Mesodermal cell (in vitro differentiated cells): ENCODE data around the gene CASP9.
"Not testable (repeated sequence)": the region's sequence is repeated elsewhere in the genome, so short reads cannot be mapped to it uniquely, and the experiment has no call there.

Source experiments
- H3K27ac ChIP-seq: 2 replicates; pipeline ENCODE4 v1.7.0; 2013; ENCODE audit warnings: mild to moderate bottlenecking, low read depth, low read length, moderate library complexity; ENCODE audit not compliant: severe bottlenecking
- H3K36me3 ChIP-seq: 2 replicates; pipeline ENCODE4 v1.7.1; 2013; ENCODE audit warnings: mild to moderate bottlenecking, low read length, moderate library complexity; ENCODE audit not compliant: control insufficient read depth, insufficient read depth
- H3K4me1 ChIP-seq: one replicate; pipeline ENCODE4 v1.7.1; 2013; ENCODE audit warnings: mild to moderate bottlenecking, low read length; ENCODE audit not compliant: insufficient read depth, control insufficient read depth, poor library complexity, severe bottlenecking
- H3K4me3 ChIP-seq: 2 replicates; pipeline ENCODE4 v1.7.0; 2013; ENCODE audit warnings: low read length, control low read depth, mild to moderate bottlenecking; ENCODE audit not compliant: insufficient read depth, poor library complexity, severe bottlenecking; ENCODE audit errors: extremely low read depth
- H3K9me3 ChIP-seq: 2 replicates; pipeline ENCODE4 v1.7.1; 2013; ENCODE audit warnings: mild to moderate bottlenecking, low read length, moderate library complexity; ENCODE audit not compliant: control insufficient read depth
- WGBS, 2 experiments: methylation state at CpG; one replicate each; pipeline ENCODE4 v1.1.5; 2013; ENCODE audit warnings: missing lambda C conversion rate in 2 of 2; ENCODE audit not compliant: insufficient coverage in 2 of 2; 5-methylcytosine and 5-hydroxymethylcytosine counted together

Gene CASP9

DNA sequence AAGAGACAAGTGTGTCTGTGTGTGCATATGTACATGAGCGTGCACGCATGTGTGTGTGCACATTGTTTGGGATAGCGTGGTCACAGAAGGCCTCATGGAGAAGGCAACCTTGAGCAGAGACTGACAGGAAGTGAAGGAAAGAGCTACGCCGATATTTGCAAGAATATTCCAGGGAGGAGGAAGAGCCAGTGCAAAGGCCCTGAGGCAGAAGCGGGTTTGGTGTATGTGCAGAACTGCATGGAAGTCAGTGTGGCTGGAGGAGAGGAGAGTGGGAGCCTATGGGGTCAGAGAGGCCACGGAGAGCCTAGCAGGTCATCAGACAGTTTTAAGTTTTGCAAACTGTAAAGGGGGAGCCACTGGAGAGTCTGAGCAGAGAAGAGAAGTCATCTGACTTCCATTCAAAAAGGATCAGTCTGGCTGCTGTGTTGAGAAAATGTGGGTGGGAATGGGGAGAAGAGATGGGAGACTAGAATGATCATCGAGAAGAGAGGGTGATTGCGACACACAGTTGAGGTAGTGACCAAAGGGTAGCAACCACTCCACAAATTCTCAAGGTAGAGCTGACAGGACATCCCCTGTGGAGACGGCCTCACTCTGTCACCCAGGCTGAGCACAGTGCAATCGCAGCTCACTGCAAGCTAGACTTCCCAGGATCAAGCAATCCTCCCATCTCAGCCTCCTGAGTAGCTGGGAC is 44.2 kb downstream of the CASP9 start:
- WGBS, 2 experiments: 90 to 91% methylated on average over 10 to 11 of the region's 11 CpGs
- H3K4me1 ChIP-seq: no peaks in the 10 kb centered on the region
- no peaks in the 10 kb centered on the region for H3K36me3 ChIP-seq
- H3K9me3 ChIP-seq: no peaks in the 10 kb centered on the region
- no peak overlapping the region for H3K27ac ChIP-seq
- H3K4me3 ChIP-seq: no peak overlapping the region

DNA sequence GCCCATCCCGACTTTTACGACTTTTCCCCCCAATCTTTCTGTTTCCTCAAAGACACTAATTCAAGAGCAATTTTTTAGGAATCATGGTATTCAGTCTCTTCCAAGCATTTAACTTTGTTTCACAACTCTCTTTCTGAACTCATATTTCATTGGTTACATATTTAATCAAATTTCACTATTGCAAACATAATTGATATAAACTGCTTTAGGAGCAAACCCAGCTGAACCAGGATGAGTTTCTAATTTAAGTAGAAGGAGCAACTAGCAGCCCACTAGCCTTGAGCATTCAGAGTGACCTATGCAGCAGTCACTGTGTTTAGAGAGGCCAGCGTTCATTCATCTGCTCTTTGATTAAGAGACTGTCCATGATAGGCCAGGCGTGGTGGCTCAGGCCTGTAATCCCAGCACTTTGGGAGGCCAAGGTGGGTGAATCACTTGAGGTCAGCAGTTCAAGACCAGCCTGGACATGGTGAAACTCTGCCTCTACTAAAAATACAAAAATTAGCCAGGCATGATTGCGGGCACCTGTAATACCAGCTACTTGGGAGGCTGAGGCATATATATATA is 46.3 kb downstream of the CASP9 start:
- H3K36me3 ChIP-seq: no peaks in the 10 kb centered on the region
- no peak overlapping the region for H3K27ac ChIP-seq
- no peaks in the 10 kb centered on the region for H3K4me1 ChIP-seq
- H3K9me3 ChIP-seq: no peaks in the 10 kb centered on the region
- H3K4me3 ChIP-seq: no peak overlapping the region
- WGBS, 2 experiments: 96% methylated on average over 3 to 4 of the region's 5 CpGs

DNA sequence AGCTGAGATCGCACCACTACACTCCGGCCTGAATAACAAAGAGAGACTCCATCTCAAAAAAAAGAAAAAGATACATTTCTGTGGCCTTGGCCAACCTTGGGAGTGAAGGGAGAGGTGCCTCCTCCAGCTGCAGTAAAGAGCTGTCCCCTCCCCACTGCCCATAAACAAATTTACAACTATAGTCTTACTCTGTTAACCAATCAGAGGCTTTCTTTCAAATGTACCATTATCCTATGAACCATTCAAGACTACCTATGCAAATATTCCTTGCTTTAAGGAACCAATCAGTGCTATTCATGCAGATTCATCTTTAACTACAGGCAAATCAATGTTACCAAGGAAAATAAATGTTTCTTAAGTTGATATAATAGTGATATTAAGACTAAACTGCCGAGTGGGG is 47.1 kb downstream of the CASP9 start:
- no peaks in the 10 kb centered on the region for H3K9me3 ChIP-seq
- no peaks in the 10 kb centered on the region for H3K4me1 ChIP-seq
- no peak overlapping the region for H3K27ac ChIP-seq
- H3K36me3 ChIP-seq: no peaks in the 10 kb centered on the region
- WGBS, 2 experiments: 83% methylated on average over 1 of the region's 3 CpGs; no CpG with 5 or more reads in 1 of the 2 experiments
- H3K4me3 ChIP-seq: no peak overlapping the region

DNA sequence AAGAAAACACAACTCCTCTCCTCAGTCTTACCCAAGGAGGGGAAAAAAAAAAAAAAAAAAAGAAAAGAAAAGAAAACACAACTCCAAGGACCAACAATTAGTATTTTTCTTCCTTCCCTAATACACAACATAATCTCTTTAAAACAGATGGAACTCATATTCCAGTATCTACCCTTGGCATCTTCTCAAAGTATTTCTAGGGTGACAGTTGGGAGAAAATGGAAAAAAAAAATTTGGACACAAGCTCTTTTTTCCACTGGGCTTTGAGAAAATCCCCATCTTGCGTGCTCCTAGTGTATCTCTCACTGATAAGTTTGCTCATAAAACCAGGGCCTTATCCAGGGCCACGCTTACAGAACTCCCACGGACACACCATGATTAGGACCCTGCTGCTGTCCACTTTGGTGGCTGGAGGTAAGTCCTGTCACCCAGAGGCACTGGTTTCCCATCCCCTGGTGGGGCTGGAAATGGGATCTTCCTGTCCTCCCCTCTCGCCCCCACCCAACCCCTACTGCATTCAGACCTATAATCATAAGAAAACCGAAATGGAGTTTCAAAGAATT is 48.2 kb downstream of the CASP9 start, which contains the start of gene CELA2B:
TSS of gene CELA2B (plus strand) at position 353 of the 563 bp plus-strand sequence. CDS start at position 375, 22 bp downstream.
- 93 to 100% methylated on average over 2 to 3 of the region's 5 CpGs for WGBS, 2 experiments
- Histone ChIP-seq H3K4me1 (no peaks in the 10 kb centered on the region), H3K4me3 (no peak within 1 kb of the TSS), H3K36me3 (no peaks in the 10 kb centered on the region), H3K9me3 (no peaks in the 10 kb centered on the region), H3K27ac (no peak within 1 kb of the TSS)

DNA sequence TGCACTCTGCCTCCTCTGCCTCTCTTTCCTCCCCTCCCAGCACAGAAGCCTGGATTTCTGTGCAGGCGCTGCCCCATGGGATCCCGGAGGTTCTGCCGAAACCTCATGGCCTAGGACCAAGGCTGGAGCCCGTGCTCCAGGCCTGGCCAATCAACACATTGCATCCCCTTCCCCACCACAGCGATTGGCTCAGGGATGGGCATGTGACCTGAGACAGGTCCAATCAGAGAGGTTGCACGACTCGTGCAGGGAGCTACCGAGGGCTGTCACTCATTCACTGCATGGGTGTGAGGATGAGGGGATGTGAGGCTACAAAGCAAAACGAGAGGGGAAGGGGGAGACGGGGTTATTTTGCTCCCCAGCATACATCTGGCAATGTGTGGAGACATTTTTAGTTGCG is 51.4 kb downstream of the CASP9 start:
- Histone ChIP-seq H3K36me3 (no peaks in the 10 kb centered on the region), H3K27ac (no peak overlapping the region), H3K4me3 (no peak overlapping the region), H3K4me1 (no peaks in the 10 kb centered on the region), H3K9me3 (no peaks in the 10 kb centered on the region)
- 78 to 87% methylated on average over 9 to 10 of the region's 11 CpGs for WGBS, 2 experiments

DNA sequence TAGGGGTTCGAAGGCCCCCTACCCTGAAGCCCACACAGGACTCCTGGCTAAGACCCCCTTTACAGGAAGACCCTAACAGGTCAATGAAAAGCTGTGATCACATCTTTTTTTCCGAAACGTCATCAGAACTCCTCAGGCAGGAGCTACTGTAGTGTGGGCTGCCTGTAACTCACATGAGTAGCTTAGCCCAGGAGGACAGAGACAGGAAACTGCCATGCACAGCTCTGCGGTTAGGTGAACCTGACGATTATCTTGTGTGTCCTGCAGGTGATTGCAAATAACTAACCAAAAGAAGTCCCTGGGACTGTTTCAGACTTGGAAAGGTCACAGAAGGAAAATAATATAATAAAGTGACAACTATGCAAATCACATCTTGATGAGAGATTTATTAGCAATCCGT is 52.3 kb downstream of the CASP9 start:
- not testable (repeated sequence) for H3K4me1 ChIP-seq, H3K9me3 ChIP-seq, H3K36me3 ChIP-seq, H3K4me3 ChIP-seq, H3K27ac ChIP-seq
- WGBS, 2 experiments: 93 to 94% methylated on average over 5 of the region's 6 CpGs

- not testable (repeated sequence) for H3K36me3 ChIP-seq, H3K27ac ChIP-seq, H3K4me3 ChIP-seq, H3K4me1 ChIP-seq, H3K9me3 ChIP-seq
- WGBS, 2 experiments: 89 to 94% methylated on average over 4 to 5 of the region's 5 CpGs
Measured at GRCh38 chr1:15471067-15471466, 52.9 kb downstream of the CASP9 start.

DNA sequence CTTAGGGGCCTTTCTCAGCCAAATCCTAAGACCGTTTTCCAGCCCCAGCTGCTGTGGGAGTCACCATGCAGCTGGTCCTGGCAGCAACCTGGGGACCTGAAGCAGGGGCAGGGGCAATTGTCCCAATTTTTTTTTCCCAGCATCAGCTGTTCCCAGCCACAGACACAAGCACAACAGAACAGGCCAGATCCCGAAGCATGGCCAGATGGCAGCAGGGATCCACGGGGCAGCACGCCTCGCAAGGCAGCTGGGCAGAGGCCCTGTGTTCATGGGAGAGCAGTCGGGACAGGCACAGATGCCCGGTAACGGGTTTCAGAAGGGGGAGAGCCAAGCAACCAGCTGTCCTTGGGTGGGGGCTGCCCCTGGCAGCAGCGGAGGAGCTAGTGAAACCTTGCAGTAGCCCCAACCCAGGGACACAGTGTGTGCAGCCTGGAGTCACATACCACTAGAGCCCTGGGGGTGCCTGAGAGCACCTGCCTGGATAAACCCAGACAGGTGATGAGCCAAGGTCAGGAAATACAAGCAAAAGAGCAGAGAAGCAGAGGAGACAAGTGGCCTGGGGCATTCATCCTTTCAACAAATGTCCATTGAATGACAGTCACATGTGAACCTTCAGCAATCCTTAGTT is 54.1 kb downstream of the CASP9 start:
- H3K27ac ChIP-seq, H3K4me1 ChIP-seq, H3K36me3 ChIP-seq, H3K9me3 ChIP-seq, H3K4me3 ChIP-seq: not testable (repeated sequence)
- WGBS, 2 experiments: 88 to 95% methylated on average over 8 of the region's 9 CpGs

- no peaks in the 10 kb centered on the region for H3K36me3 ChIP-seq
- WGBS, 2 experiments: 80 to 86% methylated on average over 1 to 2 of the region's 3 CpGs
- no peaks in the 10 kb centered on the region for H3K9me3 ChIP-seq
- no peaks in the 10 kb centered on the region for H3K4me1 ChIP-seq
- H3K27ac ChIP-seq: no peak overlapping the region
- no peak overlapping the region for H3K4me3 ChIP-seq
Measured at GRCh38 chr1:15469361-15469760, 54.7 kb downstream of the CASP9 start.

DNA sequence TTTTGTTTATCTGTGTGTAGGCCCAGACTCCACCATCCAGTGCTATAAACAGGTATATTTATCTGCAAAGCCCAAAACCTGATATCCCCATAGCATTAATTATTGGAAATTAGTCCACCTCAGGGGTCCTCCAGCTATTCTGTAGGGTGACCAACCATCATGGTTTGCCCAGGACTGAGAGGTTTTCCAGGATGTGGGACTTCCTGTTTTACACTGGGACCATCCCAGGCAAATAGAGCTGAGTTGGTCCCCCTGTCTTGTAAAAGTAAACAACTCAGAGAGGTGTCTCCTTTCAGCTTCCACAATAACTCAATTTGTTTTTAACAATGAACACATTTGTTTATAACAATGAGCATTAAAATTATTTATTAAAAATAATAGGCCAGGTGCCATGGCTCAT is 55.9 kb downstream of the CASP9 start:
- Histone ChIP-seq H3K9me3 (no peaks in the 10 kb centered on the region), H3K27ac (no peak overlapping the region), H3K36me3 (no peaks in the 10 kb centered on the region), H3K4me1 (no peaks in the 10 kb centered on the region), H3K4me3 (no peak overlapping the region)
